GM12891 (cell line): ENCODE data around the gene PARD3.

Experiments
- POLR2A ChIP-seq: IDR thresholded peaks from 2 replicates; pipeline ENCODE4 v1.6.1; 2011; ENCODE audit warnings: low read depth, low read length, control low read depth
- POLR2AphosphoS5 ChIP-seq: IDR thresholded peaks from 2 replicates; pipeline ENCODE4 v1.6.1; 2011; ENCODE audit warnings: low read depth, low read length, control low read depth

DNA sequence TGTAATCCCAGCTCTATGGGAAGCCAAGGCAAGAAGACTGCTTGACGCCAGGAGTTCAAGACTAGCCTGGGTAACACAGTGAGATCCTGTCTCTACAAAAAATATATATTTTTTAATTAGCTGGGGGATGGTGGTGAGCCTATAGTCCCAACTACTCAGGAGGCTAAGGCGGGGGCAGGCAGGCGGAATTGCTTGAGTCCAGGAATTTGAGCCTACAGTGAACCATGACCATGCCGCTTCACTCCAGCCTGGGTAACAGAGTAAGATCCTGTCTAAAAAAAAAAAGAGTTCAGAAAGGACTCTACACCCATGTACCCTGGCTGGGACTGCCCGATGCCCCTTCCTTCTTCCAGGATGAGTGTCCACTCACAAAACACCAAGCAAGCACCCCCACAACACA lies 648.7 kb downstream of the PARD3 start:
- TF ChIP-seq POLR2A = no peak
- no peak for TF ChIP-seq POLR2AphosphoS5
